Nephron progenitor cell (in vitro differentiated cells): ENCODE data around the gene DOP1B.

ENCODE experiments used
- DNase-seq: peaks from one replicate; pipeline ENCODE4 v3.0.0; 2021
- H3K27ac Mint-ChIP-seq: 2 replicates; pipeline ENCODE4 v1.8.0; 2021; ENCODE audit warnings: mild to moderate bottlenecking, moderate library complexity, mixed read lengths
- H3K27me3 Mint-ChIP-seq: 2 replicates; pipeline ENCODE4 v1.8.0; 2021; ENCODE audit warnings: mild to moderate bottlenecking, low read depth, mixed read lengths; ENCODE audit not compliant: poor library complexity
- H3K36me3 Mint-ChIP-seq: 2 replicates; pipeline ENCODE4 v1.8.0; 2021; ENCODE audit warnings: low read depth, mixed read lengths
- H3K4me1 Mint-ChIP-seq: 2 replicates; pipeline ENCODE4 v1.8.0; 2021; ENCODE audit warnings: mixed read lengths
- H3K4me3 Mint-ChIP-seq: 2 replicates; pipeline ENCODE4 v1.8.0; 2021; ENCODE audit warnings: mild to moderate bottlenecking, moderate library complexity, mixed read lengths
- H3K9me3 Mint-ChIP-seq: 2 replicates; pipeline ENCODE4 v1.8.0; 2021; ENCODE audit warnings: mild to moderate bottlenecking, moderate library complexity, mixed read lengths
- TF ChIP-seq, protein P1 (sequence below): fragments of 200-600 bp; sonication (generic); IDR thresholded peaks from 2 replicates; pipeline ENCODE4 v1.5.0; 2021; ENCODE audit warnings: antibody characterized with exemption

The DOP1B gene

DNA sequence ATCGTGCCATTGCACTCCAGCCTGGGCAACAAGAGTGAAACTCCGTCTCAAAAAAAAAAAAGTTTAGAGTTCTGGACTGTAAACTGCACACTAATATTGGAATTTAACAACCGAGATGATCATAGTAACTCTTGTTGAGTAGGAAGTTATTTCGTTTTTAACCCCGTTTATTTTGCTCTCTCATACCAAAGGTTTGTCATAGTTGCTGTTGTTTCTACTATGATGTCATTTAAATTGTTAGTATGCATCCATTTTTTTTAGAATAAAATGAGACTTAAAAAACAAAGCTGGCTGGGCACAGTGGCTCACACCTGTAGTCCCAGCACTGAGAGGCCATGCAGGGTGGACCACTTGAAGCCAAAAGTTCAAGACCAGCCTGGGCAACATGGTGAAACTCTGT, 49.3 kb downstream of the DOP1B start:
- H3K27ac Mint-ChIP-seq, result no peak overlapping the region
- H3K4me1 Mint-ChIP-seq, result peaks cover 48% of the 10 kb centered on the region
- H3K27me3 Mint-ChIP-seq, result no peaks in the 10 kb centered on the region
- H3K36me3 Mint-ChIP-seq, result no peaks in the 10 kb centered on the region
- H3K9me3 Mint-ChIP-seq, result no peaks in the 10 kb centered on the region
- DNase-seq, result no peak
- H3K4me3 Mint-ChIP-seq, result no peak overlapping the region
- TF ChIP-seq, protein P1, sequence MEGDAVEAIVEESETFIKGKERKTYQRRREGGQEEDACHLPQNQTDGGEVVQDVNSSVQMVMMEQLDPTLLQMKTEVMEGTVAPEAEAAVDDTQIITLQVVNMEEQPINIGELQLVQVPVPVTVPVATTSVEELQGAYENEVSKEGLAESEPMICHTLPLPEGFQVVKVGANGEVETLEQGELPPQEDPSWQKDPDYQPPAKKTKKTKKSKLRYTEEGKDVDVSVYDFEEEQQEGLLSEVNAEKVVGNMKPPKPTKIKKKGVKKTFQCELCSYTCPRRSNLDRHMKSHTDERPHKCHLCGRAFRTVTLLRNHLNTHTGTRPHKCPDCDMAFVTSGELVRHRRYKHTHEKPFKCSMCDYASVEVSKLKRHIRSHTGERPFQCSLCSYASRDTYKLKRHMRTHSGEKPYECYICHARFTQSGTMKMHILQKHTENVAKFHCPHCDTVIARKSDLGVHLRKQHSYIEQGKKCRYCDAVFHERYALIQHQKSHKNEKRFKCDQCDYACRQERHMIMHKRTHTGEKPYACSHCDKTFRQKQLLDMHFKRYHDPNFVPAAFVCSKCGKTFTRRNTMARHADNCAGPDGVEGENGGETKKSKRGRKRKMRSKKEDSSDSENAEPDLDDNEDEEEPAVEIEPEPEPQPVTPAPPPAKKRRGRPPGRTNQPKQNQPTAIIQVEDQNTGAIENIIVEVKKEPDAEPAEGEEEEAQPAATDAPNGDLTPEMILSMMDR, result no peak
